LNCaP clone FGC (cell line): Measurements from ENCODE around the gene PRDM16.

Experiments used
- DNase-seq: peaks from one replicate; pipeline ENCODE4 v3.0.0-alpha.2; 2011; ENCODE audit warnings: low read depth
- H3K4me3 ChIP-seq: 2 replicates; pipeline ENCODE4 v1.5.1; 2011; ENCODE audit warnings: mild to moderate bottlenecking, low read depth, low read length, control low read depth
- CTCF ChIP-seq: IDR thresholded peaks from 2 replicates; pipeline ENCODE4 v1.5.1; 2012; ENCODE audit warnings: mild to moderate bottlenecking; ENCODE audit not compliant: control insufficient read depth, insufficient read depth; ENCODE audit errors: extremely low read depth

The PRDM16 gene

GRCh38 chr1:3399732-3400131 lies 330.7 kb downstream of the PRDM16 start:
- H3K4me3 ChIP-seq = no peak overlapping the region
- no peak for TF ChIP-seq CTCF
- DNase-seq = no peak

- no peak overlapping the region for H3K4me3 ChIP-seq
- no peak for TF ChIP-seq CTCF
- DNase-seq = no peak
These were observed 332.7 kb downstream of the PRDM16 start for GRCh38 chr1:3401585-3402257.

GRCh38 chr1:3402258-3403010 lies 333.4 kb downstream of the PRDM16 start:
- no peak for TF ChIP-seq CTCF
- DNase-seq = no peak
- H3K4me3 ChIP-seq = no peak overlapping the region

GRCh38 chr1:3403011-3403345 lies 334.0 kb downstream of the PRDM16 start:
- no peak for TF ChIP-seq CTCF
- no peak overlapping the region for H3K4me3 ChIP-seq
- DNase-seq = no peak

- no peak for DNase-seq
- TF ChIP-seq CTCF = 0 out of 2 replicates have a peak, but pooled peaks have one; percentile 14
- H3K4me3 ChIP-seq = no peak overlapping the region
These were observed 334.6 kb downstream of the PRDM16 start for GRCh38 chr1:3403388-3404231.

- TF ChIP-seq CTCF = no peak
- no peak for DNase-seq
- no peak overlapping the region for H3K4me3 ChIP-seq
These were observed 335.3 kb downstream of the PRDM16 start for GRCh38 chr1:3404301-3404700.
